ENCODE results near the gene RAD51.

DNA sequence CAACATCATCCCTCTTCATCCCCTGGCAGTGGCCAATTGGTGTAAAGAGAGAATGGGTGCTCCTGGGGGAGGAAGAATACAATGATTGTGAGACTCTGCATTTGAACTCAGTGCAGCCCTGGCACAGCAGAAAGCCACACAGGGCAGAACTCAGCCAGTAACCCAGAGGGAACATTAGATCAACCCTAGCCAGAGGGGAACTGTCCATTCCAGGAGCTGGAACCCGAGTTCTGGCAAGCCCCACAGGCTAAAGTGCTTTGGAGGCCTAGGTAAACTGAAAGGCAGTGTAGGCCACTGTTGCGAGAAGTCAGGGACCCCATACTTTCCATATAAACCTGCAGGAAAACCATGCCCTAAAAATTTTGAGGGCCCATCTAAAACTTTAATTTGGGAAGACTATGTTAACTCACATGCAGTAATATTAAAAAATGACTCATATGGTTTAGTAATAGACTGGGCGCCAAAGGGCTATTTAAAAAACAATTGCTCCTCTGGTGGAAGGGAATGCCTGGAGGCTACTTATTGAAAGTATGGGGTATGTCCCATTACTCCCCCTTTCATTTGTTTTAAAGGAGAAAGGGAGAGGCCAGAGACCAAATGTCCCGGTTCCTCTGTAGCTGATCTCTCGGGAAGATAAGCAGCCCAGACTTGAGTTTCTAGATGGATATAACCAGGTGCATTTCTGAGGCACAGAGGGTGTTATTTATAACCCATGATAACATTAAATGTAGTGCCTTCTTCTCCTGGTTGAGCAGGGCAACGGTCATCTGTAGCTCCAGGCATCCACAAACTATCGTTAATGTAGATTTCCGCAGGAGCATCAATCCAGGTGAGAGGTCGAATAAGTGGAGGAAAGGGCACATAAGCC lies 5.8 kb upstream of the RAD51 start:
- TF ChIP-seq ZNF8 (CRISPR knock-in tag; IDR thresholded peaks at IDR 0.05) (no peak), ZFP30 (CRISPR knock-in tag; IDR thresholded peaks at IDR 0.05) (no peak), SNAI2 (CRISPR knock-in tag; IDR thresholded peaks at IDR 0.05) (no peak)

All from SK-N-SH treated with all-trans-retinoic acid at 6 μM for 48 hours (cell line).